Fibroblast of the aortic adventitia (primary cell): ENCODE data around the gene MICALL2. TPM values are rescaled to one million over a fixed set of nuclear protein-coding genes. Genes with fewer than 3 reads are reported as not detected.

ENCODE experiments used
- DNase-seq: peaks from one replicate; pipeline ENCODE4 v3.0.0-alpha.2; 2010; ENCODE audit warnings: low read depth
- H3K4me3 ChIP-seq: 2 replicates; pipeline ENCODE4 v1.5.1; 2011; ENCODE audit warnings: low read depth, mild to moderate bottlenecking, control low read depth, low read length, moderate library complexity
- total RNA-seq: library from RNA; depleted of rRNA; stranded (reverse); fragments of >200 nt; gene quantifications from 2 replicates; pipeline ENCODE4 v1.2.3, GENCODE V29; 2012; ENCODE audit warnings: low replicate concordance
- TF ChIP-seq, protein P1 (sequence below): IDR thresholded peaks from 2 replicates; pipeline ENCODE4 v1.5.1; 2011; ENCODE audit warnings: mild to moderate bottlenecking, low read length, control low read depth, inconsistent platforms; ENCODE audit not compliant: insufficient read depth

Gene MICALL2
- total RNA-seq, 1 donor = 21.5 TPM

GRCh38 chr7:1428941-1429501 lies 30.2 kb downstream of the MICALL2 start:
- H3K4me3 ChIP-seq = no peak overlapping the region
- TF ChIP-seq, protein P1, sequence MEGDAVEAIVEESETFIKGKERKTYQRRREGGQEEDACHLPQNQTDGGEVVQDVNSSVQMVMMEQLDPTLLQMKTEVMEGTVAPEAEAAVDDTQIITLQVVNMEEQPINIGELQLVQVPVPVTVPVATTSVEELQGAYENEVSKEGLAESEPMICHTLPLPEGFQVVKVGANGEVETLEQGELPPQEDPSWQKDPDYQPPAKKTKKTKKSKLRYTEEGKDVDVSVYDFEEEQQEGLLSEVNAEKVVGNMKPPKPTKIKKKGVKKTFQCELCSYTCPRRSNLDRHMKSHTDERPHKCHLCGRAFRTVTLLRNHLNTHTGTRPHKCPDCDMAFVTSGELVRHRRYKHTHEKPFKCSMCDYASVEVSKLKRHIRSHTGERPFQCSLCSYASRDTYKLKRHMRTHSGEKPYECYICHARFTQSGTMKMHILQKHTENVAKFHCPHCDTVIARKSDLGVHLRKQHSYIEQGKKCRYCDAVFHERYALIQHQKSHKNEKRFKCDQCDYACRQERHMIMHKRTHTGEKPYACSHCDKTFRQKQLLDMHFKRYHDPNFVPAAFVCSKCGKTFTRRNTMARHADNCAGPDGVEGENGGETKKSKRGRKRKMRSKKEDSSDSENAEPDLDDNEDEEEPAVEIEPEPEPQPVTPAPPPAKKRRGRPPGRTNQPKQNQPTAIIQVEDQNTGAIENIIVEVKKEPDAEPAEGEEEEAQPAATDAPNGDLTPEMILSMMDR = no peak
- no peak for DNase-seq

DNA sequence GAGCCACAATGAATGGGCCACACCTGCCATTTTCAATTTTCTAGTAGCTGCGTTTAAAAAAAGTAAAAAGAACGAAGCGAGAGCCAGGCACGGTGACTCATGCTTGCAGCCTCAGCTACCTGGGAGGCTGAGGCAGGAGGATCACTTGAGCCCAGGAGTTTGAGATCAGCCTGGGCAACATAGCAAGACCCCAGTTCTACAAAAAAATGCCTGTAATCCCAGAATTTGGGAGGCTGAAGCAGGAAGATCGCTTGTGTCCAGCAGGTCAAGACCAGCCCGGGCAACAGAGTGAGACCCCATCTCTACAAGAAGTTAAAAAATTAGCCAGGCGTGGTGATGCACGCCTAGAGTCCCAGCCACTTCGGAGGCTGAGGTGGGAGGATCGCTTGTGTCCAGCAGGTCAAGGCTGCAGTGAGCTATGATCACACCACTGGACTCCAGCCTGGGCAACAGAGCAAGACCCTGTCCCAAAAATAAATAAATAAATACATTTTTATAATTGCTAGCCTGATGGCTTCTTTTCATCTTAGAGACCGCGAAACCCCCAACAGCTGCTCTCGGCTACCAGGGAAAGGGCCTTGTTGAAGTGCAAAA lies 32.1 kb downstream of the MICALL2 start:
- no peak for DNase-seq
- no peak overlapping the region for H3K4me3 ChIP-seq
- TF ChIP-seq, protein P1 = no peak

DNA sequence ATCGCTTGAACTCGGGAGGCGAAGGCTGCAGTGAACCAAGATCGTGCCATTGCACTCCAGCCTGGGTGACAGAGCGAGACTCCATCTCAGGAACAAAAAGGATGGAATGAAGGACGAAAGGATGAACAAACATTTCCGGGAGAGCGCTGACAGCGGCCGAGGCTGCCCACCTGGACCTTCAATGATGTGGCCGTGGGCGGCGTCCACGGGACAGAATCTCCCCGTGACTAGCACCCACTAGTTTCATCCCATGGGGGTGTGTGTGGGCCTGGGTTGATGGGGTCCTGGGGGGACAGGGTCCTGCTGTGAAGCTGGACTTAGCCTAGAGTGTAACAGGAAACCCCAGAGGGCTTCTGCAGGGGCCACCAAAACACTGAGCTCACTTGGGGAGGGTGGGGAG lies 32.8 kb downstream of the MICALL2 start:
- H3K4me3 ChIP-seq = no peak overlapping the region
- TF ChIP-seq, protein P1 = no peak
- no peak for DNase-seq

DNA sequence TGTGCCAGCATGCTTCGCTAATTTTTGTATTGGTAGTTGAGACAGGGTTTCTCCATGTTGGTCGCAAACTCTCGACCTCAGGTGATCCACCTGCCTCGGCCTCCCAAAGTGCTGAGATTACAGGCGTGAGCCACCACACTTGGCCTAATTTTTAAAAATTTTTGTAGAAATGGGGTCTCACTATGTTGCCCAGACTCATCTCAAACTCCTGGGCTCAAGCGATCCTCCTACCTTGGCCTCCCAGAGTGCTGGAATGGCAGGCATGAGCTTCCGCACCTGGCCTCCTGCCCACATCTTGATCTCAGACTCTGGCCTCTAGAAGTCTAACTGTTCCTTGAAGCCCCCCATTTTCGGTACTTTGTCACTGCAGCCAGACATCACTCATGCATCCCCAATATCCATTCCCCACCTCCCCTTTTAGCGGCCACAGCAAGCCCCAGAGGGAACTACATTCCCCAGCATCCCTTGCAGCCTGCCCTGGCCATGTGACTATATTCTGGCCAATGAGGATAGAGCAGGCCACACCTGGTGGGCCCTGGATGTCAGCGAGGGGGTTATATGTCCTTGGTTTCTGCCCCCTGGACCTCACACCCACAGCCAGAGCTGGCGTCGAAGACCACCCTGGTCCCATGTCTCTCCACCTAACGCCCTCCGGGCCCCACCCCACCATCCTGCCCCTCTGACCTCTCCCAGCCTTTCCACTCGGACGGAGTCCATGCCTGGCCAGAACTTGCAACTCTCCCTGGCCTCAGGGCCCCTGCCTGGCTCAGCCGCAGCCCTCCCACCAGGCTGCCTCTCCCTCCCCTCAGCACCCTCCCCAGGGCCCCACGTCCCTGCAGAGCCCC lies 33.8 kb downstream of the MICALL2 start:
- DNase-seq = no peak

DNA sequence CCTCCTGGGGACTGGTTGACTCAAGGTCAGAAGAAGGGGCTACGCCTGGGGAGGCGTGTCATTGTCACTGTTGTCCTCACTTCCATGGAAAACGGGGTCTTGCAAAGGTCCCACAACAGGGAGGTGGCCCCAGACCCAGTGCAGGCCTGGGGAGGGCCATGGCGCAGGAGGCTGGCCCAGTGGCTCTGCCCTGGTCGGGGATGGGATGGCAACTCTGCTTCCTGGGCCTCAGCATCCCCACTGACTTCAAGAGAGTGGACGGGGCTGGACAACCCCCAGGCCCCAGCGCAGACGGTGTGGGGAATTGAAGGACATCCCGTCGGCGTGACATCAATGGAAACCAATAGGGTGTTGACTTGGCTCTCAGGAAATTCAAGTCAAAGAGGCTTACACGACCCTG lies 35.2 kb downstream of the MICALL2 start:
- TF ChIP-seq, protein P1 = no peak
- no peak overlapping the region for H3K4me3 ChIP-seq
- DNase-seq = no peak

More for the DNA sequence above, 33.8 kb downstream of the MICALL2 start:
- TF ChIP-seq, protein P1 = no peak
- no peak overlapping the region for H3K4me3 ChIP-seq

GRCh38 chr7:1423264-1423811 lies 35.9 kb downstream of the MICALL2 start:
- no peak for DNase-seq
- no peak overlapping the region for H3K4me3 ChIP-seq
- TF ChIP-seq, protein P1 = no peak
